Esophagus squamous epithelium (tissue), 5 donors: ENCODE measurements around the gene TMEM271. TPM values are rescaled to one million over a fixed set of nuclear protein-coding genes. Genes with fewer than 3 reads are reported as not detected.
"Not testable (repeated sequence)": the region's sequence is repeated elsewhere in the genome, so short reads cannot be mapped to it uniquely, and the experiment has no call there.

Experiments used
- DNase-seq: peaks from one replicate; lab custom pipeline; 2025; lab: John Stamatoyannopoulos, UW
- H3K27ac ChIP-seq, 4 donors: fragments of 200-600 bp; sonication (generic); one replicate each; pipeline ENCODE4 v1.5.1; 2016 to 2019; ENCODE audit warnings: mild to moderate bottlenecking in 1 of 4
- H3K27me3 ChIP-seq, 4 donors: fragments of 200-600 bp; sonication (generic); 1 replicate in 3 of 4; 2 replicates in 1 of 4; pipeline versions ENCODE4 v1.5.1 to v1.6.0; 2017 to 2021; ENCODE audit warnings: antibody characterized with exemption in 1 of 4
- H3K36me3 ChIP-seq, 3 donors: fragments of 200-600 bp; sonication (generic); one replicate each; pipeline ENCODE4 v1.5.1; 2016 to 2019
- H3K4me1 ChIP-seq, 3 donors: fragments of 200-600 bp; sonication (generic); one replicate each; pipeline ENCODE4 v1.5.1; 2017 to 2019
- H3K4me3 ChIP-seq, 4 donors: fragments of 200-600 bp; sonication (generic); 1 replicate in 3 of 4; 2 replicates in 1 of 4; pipeline ENCODE4 v1.5.1; 2016 to 2019; ENCODE audit warnings: mild to moderate bottlenecking in 2 of 4, moderate library complexity in 1 of 4
- H3K9me3 ChIP-seq, 3 donors: fragments of 200-600 bp; sonication (generic); one replicate each; pipeline ENCODE4 v1.5.1; 2016 to 2019
- CTCF ChIP-seq, 6 experiments: fragments of 450-650 bp in 4 of 6; fragments of 200-600 bp in 2 of 6; sonication (generic) in 2 of 6; IDR thresholded peaks; one replicate each; pipeline ENCODE4 v1.5.1; 2016 to 2019; ENCODE audit warnings: antibody characterized with exemption in 6 of 6, mild to moderate bottlenecking in 4 of 6, moderate library complexity in 4 of 6
- POLR2A ChIP-seq, 4 donors: fragments of 450-650 bp; IDR thresholded peaks; one replicate each; pipeline ENCODE4 v1.6.1; 2017; ENCODE audit warnings: antibody characterized with exemption in 4 of 4, mild to moderate bottlenecking in 4 of 4, moderate library complexity in 3 of 4
- WGBS, 2 donors: methylation state at CpG; one replicate each; pipeline ENCODE4 v1.1.5; 2018; 5-methylcytosine and 5-hydroxymethylcytosine counted together
- intact Hi-C: fragments of 100-400 bp; cut with DNase I; formaldehyde crosslinking; loops from one replicate; pipeline ENCODE4 v1.15.0; 2022
- total RNA-seq, 4 donors: library from RNA; depleted of rRNA; stranded (reverse); fragments of >200 nt; gene quantifications; one replicate each; pipeline ENCODE4 v1.1.0, GENCODE V29; 2016
- donor health status: DM: yes; HTN: yes; CAD: no.

Gene TMEM271
- total RNA-seq, 4 donors from 2014 or later: 0.19 TPM; not detected in 3

- Histone ChIP-seq H3K27ac (no peak overlapping the region), H3K36me3 (no peaks in the 10 kb centered on the region), H3K4me1 (peaks cover 0 to 10% (median 0%) of the 10 kb centered on the region in 3 donors), H3K9me3 (no peaks in the 10 kb centered on the region), H3K27me3 (peaks cover 0 to 11% (median 0%) of the 10 kb centered on the region in 4 donors), H3K4me3 (no peak overlapping the region)
- intact Hi-C loops: no loop called here
- no peak for DNase-seq
- WGBS, 2 donors: 33 to 76% methylated on average over 5 of the region's 5 CpGs
- TF ChIP-seq CTCF (IDR thresholded peaks at IDR 0.05) (no peak), POLR2A (IDR thresholded peaks at IDR 0.05) (no peak)
Measured at GRCh38 chr4:561426-561825, 14.7 kb downstream of the TMEM271 start.

GRCh38 chr4:560731-561291 is 15.3 kb downstream of the TMEM271 start:
- WGBS, 2 donors: 22 to 63% methylated on average over 6 to 12 of the region's 12 CpGs
- Histone ChIP-seq H3K27ac (no peak overlapping the region), H3K4me3 (no peak overlapping the region), H3K4me1 (peaks cover 0 to 10% (median 0%) of the 10 kb centered on the region in 3 donors), H3K9me3 (no peaks in the 10 kb centered on the region), H3K36me3 (no peaks in the 10 kb centered on the region), H3K27me3 (peaks cover 0 to 11% (median 0%) of the 10 kb centered on the region in 4 donors)
- TF ChIP-seq POLR2A (IDR thresholded peaks at IDR 0.05) (no peak), CTCF (IDR thresholded peaks at IDR 0.05) (no peak)
- DNase-seq: no peak
- intact Hi-C loops: no loop called here

- Histone ChIP-seq H3K36me3 (no peaks in the 10 kb centered on the region), H3K4me3 (no peak overlapping the region), H3K4me1 (peaks cover 0 to 10% (median 0%) of the 10 kb centered on the region in 3 donors), H3K27me3 (peaks cover 0 to 11% (median 0%) of the 10 kb centered on the region in 4 donors), H3K9me3 (no peaks in the 10 kb centered on the region), H3K27ac (no peak overlapping the region)
- no peak for DNase-seq
- intact Hi-C loops: no loop called here
- TF ChIP-seq POLR2A (IDR thresholded peaks at IDR 0.05) (no peak), CTCF (IDR thresholded peaks at IDR 0.05) (no peak)
- 76 to 80% methylated on average over 8 to 9 of the region's 9 CpGs for WGBS, 2 donors
Measured at GRCh38 chr4:560061-560460, 16.0 kb downstream of the TMEM271 start.

- Histone ChIP-seq H3K4me3 (no peak overlapping the region), H3K4me1 (peaks cover 0 to 4% (median 0%) of the 10 kb centered on the region in 3 donors), H3K36me3 (no peaks in the 10 kb centered on the region), H3K27ac (no peak overlapping the region), H3K9me3 (no peaks in the 10 kb centered on the region), H3K27me3 (peaks cover 0 to 19% (median 0%) of the 10 kb centered on the region in 4 donors)
- intact Hi-C loops: no loop called here
- WGBS, 2 donors: 81 to 92% methylated on average over 6 to 8 of the region's 14 CpGs
- DNase-seq: no peak
- TF ChIP-seq CTCF (IDR thresholded peaks at IDR 0.05) (no peak), POLR2A (IDR thresholded peaks at IDR 0.05) (no peak)
Measured at GRCh38 chr4:555566-556275, 20.4 kb downstream of the TMEM271 start.

- WGBS, 2 donors: 71 to 83% methylated on average over 2 to 3 of the region's 3 CpGs
- H3K36me3 ChIP-seq, H3K4me3 ChIP-seq, DNase-seq, H3K27ac ChIP-seq, intact Hi-C loops, H3K9me3 ChIP-seq, H3K4me1 ChIP-seq: not testable (repeated sequence)
- H3K27me3 ChIP-seq: peaks cover 0 to 11% (median 0%) of the 10 kb centered on the region in 4 donors
Measured at GRCh38 chr4:554793-555320, 21.2 kb downstream of the TMEM271 start.
